ENCODE results near the gene TMEM88. TPM values are rescaled to one million over a fixed set of nuclear protein-coding genes. Genes with fewer than 3 reads are reported as not detected.

TMEM88 gene
- total RNA-seq, 1 donor from 2014 or later, result 10.2 TPM

- Mint-ChIP-seq H3K36me3 (peaks cover 9% of the 10 kb centered on the region), H3K27me3 (no peaks in the 10 kb centered on the region), H3K27ac (peak overlapping the region; percentile 98)
Observed at GRCh38 chr17:7840875-7841274, 14.0 kb upstream of the TMEM88 start.

GRCh38 chr17:7841396-7841914 lies 13.4 kb upstream of the TMEM88 start:
- peak; percentile 25 for TF ChIP-seq CTCF (conservative IDR thresholded peaks at IDR 0.05)
- no peaks in the 10 kb centered on the region for H3K27me3 Mint-ChIP-seq
- DNase-seq (ENCODE audit: extremely low spot score, unreplicated experiment), result no peak
- H3K36me3 Mint-ChIP-seq, result peaks cover 9% of the 10 kb centered on the region
- H3K9me3 Mint-ChIP-seq, result no peaks in the 10 kb centered on the region
- H3K4me3 Mint-ChIP-seq, result peak overlapping the region; percentile 96
- H3K4me1 Mint-ChIP-seq (ENCODE audit: unreplicated experiment), result peaks cover 43% of the 10 kb centered on the region
- peak overlapping the region; percentile 98 for H3K27ac Mint-ChIP-seq

More at GRCh38 chr17:7840875-7841274, 14.0 kb upstream of the TMEM88 start:
- Mint-ChIP-seq H3K4me3 (peak overlapping the region; percentile 96), H3K4me1 (ENCODE audit: unreplicated experiment) (peaks cover 43% of the 10 kb centered on the region), H3K9me3 (no peaks in the 10 kb centered on the region)
- TF ChIP-seq CTCF (conservative IDR thresholded peaks at IDR 0.05), result no peak
- no peak for DNase-seq (ENCODE audit: extremely low spot score, unreplicated experiment)

- H3K27me3 Mint-ChIP-seq, result no peaks in the 10 kb centered on the region
- H3K4me1 Mint-ChIP-seq (ENCODE audit: unreplicated experiment), result peaks cover 41% of the 10 kb centered on the region
- peak overlapping the region; percentile 98 for H3K4me3 Mint-ChIP-seq
- peak overlapping the region; percentile 98 for H3K27ac Mint-ChIP-seq
- H3K36me3 Mint-ChIP-seq, result peaks cover 9% of the 10 kb centered on the region
- peak; percentile 94 for DNase-seq (ENCODE audit: extremely low spot score, unreplicated experiment)
- no peak for TF ChIP-seq CTCF (conservative IDR thresholded peaks at IDR 0.05)
- H3K9me3 Mint-ChIP-seq, result no peaks in the 10 kb centered on the region
Observed at GRCh38 chr17:7841915-7842379, 12.9 kb upstream of the TMEM88 start.

- no peak for TF ChIP-seq CTCF (conservative IDR thresholded peaks at IDR 0.05)
- Mint-ChIP-seq H3K36me3 (peaks cover 9% of the 10 kb centered on the region), H3K4me1 (ENCODE audit: unreplicated experiment) (peaks cover 34% of the 10 kb centered on the region), H3K4me3 (peak overlapping the region; percentile 98), H3K27ac (peak overlapping the region; percentile 98), H3K27me3 (no peaks in the 10 kb centered on the region), H3K9me3 (no peaks in the 10 kb centered on the region)
- DNase-seq (ENCODE audit: extremely low spot score, unreplicated experiment), result no peak
Observed at GRCh38 chr17:7842380-7843256, 12.2 kb upstream of the TMEM88 start.

GRCh38 chr17:7843257-7843535 lies 11.7 kb upstream of the TMEM88 start:
- Mint-ChIP-seq H3K36me3 (peaks cover 9% of the 10 kb centered on the region), H3K27ac (peak overlapping the region; percentile 98), H3K9me3 (no peaks in the 10 kb centered on the region), H3K4me1 (ENCODE audit: unreplicated experiment) (peaks cover 32% of the 10 kb centered on the region), H3K4me3 (peak overlapping the region; percentile 98), H3K27me3 (no peaks in the 10 kb centered on the region)
- DNase-seq (ENCODE audit: extremely low spot score, unreplicated experiment), result no peak
- TF ChIP-seq CTCF (conservative IDR thresholded peaks at IDR 0.05), result no peak
